SU-DHL-6 (cell line): Measurements from ENCODE around the gene RABGGTA.

ENCODE experiments used
- H2AFZ ChIP-seq: fragments of 200-600 bp; sonication (generic); 2 replicates; pipeline ENCODE4 v1.6.1; 2014; ENCODE audit warnings: low read depth, mild to moderate bottlenecking, moderate library complexity, mixed read lengths, antibody characterized with exemption, low read length; ENCODE audit not compliant: severe bottlenecking
- H3F3A ChIP-seq: fragments of 200-600 bp; shearing (Covaris generic); 2 replicates; pipeline ENCODE4 v1.6.0; 2016; ENCODE audit warnings: antibody characterized with exemption, mild to moderate bottlenecking; ENCODE audit not compliant: insufficient read depth
- H3K27ac ChIP-seq: fragments of 200-600 bp; sonication (generic); 2 replicates; pipeline ENCODE4 v1.5.1; 2016; ENCODE audit warnings: low read depth, mild to moderate bottlenecking, low read length, moderate library complexity, mixed read lengths
- H3K27me3 ChIP-seq: fragments of 200-600 bp; sonication (generic), shearing (Covaris generic); 2 replicates; pipeline ENCODE4 v1.6.0; 2014; ENCODE audit warnings: mild to moderate bottlenecking, low read length
- H3K36me3 ChIP-seq: fragments of 200-600 bp; sonication (generic); 2 replicates; pipeline ENCODE4 v1.6.1; 2014; ENCODE audit warnings: mild to moderate bottlenecking, low read length, mixed read lengths
- H3K4me2 ChIP-seq: fragments of 300-600, 200-600 bp; shearing (Covaris generic), sonication (generic); 2 replicates; pipeline ENCODE4 v1.6.0; 2014; ENCODE audit warnings: low read length, low read depth, mild to moderate bottlenecking; ENCODE audit not compliant: poor library complexity, severe bottlenecking
- H3K4me3 ChIP-seq: fragments of 200-600 bp; sonication (generic); 2 replicates; pipeline ENCODE4 v1.5.1; 2014; ENCODE audit warnings: antibody characterized with exemption, low read length, mild to moderate bottlenecking, mixed read lengths; ENCODE audit not compliant: insufficient read depth, poor library complexity, severe bottlenecking
- H3K79me2 ChIP-seq: fragments of 200-600 bp; sonication (generic); 2 replicates; pipeline ENCODE4 v1.6.1; 2014; ENCODE audit warnings: mild to moderate bottlenecking, low read length, moderate library complexity; ENCODE audit not compliant: insufficient read depth
- H3K9ac ChIP-seq: fragments of 200-600 bp; sonication (generic); 2 replicates; pipeline ENCODE4 v1.7.0; 2014; ENCODE audit warnings: mild to moderate bottlenecking, low read length
- H3K9me2 ChIP-seq: fragments of 200-600 bp; sonication (generic); replicated peaks from 2 replicates; pipeline ENCODE4 v1.6.1; 2014; ENCODE audit warnings: low read length; ENCODE audit not compliant: insufficient read depth
- H3K9me3 ChIP-seq: fragments of 200-600 bp; sonication (generic); 2 replicates; pipeline ENCODE4 v1.6.1; 2014; ENCODE audit warnings: low read length, mixed read lengths; ENCODE audit not compliant: insufficient read depth
- H4K20me1 ChIP-seq: fragments of 200-600 bp; sonication (generic); 2 replicates; pipeline ENCODE4 v1.6.1; 2014; ENCODE audit warnings: low read depth, mild to moderate bottlenecking, antibody characterized with exemption, low read length, moderate library complexity, mixed read lengths
- CTCF ChIP-seq: fragments of 200-600 bp; sonication (generic); IDR thresholded peaks from one replicate; pipeline ENCODE4 v1.5.1; 2017; ENCODE audit warnings: antibody characterized with exemption, mild to moderate bottlenecking, low read length, moderate library complexity; ENCODE audit not compliant: insufficient read depth, poor library complexity, severe bottlenecking
- EZH2phosphoT487 ChIP-seq: fragments of 200-600 bp; sonication (generic), shearing (Covaris generic); conservative IDR thresholded peaks from 2 replicates; pipeline ENCODE4 v1.6.1; 2018; ENCODE audit warnings: mild to moderate bottlenecking, antibody characterized with exemption, low read length, moderate library complexity, mixed read lengths

Gene RABGGTA

GRCh38 chr14:24232645-24233537, 38.5 kb downstream of the RABGGTA start, which contains the start of gene GMPR2:
GMPR2 (plus strand) TSS chr14:24232929; CDS start chr14:24233254, 325 bp downstream.
- Histone ChIP-seq H3K27ac (peak within 1 kb of the TSS; percentile 74), H3K9me3 (no peaks in the 10 kb centered on the region), H3K4me3 (peak within 1 kb of the TSS; percentile 99), H4K20me1 (no peaks in the 10 kb centered on the region), H3K27me3 (no peaks in the 10 kb centered on the region), H3K4me2 (peak within 1 kb of the TSS; percentile 85), H2AFZ (peak within 1 kb of the TSS; percentile 93), H3F3A (peaks cover 16% of the 10 kb centered on the region; the same call in 1 of the 2 replicates), H3K9ac (peak within 1 kb of the TSS; percentile 81), H3K79me2 (peaks cover 48% of the 10 kb centered on the region), H3K9me2 (no peaks in the 10 kb centered on the region), H3K36me3 (no peaks in the 10 kb centered on the region)
- TF ChIP-seq EZH2phosphoT487 (no peak), CTCF (no peak)

GRCh38 chr14:24232121-24232644, 39.2 kb downstream of the RABGGTA start, which contains the start of gene NEDD8:
NEDD8 (minus strand) TSS chr14:24232367; CDS start chr14:24232267, 100 bp downstream.
- no peaks in the 10 kb centered on the region for H3K9me3 ChIP-seq
- H3K36me3 ChIP-seq = peaks cover 3% of the 10 kb centered on the region; the same call in 1 of the 2 replicates
- H3K27me3 ChIP-seq = no peaks in the 10 kb centered on the region
- H3K4me2 ChIP-seq = peak within 1 kb of the TSS; percentile 85
- H3K27ac ChIP-seq = peak within 1 kb of the TSS; percentile 74
- H4K20me1 ChIP-seq = no peaks in the 10 kb centered on the region
- H3K4me3 ChIP-seq = peak within 1 kb of the TSS; percentile 99
- TF ChIP-seq CTCF (no peak), EZH2phosphoT487 (no peak)
- no peaks in the 10 kb centered on the region for H3K9me2 ChIP-seq
- H2AFZ ChIP-seq = peak within 1 kb of the TSS; percentile 93
- peaks cover 20% of the 10 kb centered on the region; the same call in 1 of the 2 replicates for H3F3A ChIP-seq
- peak within 1 kb of the TSS; percentile 81 for H3K9ac ChIP-seq
- peaks cover 54% of the 10 kb centered on the region for H3K79me2 ChIP-seq

- no peaks in the 10 kb centered on the region for H3K9me3 ChIP-seq
- H3K4me2 ChIP-seq = peak overlapping the region; percentile 85
- peak overlapping the region; percentile 99 for H3K4me3 ChIP-seq
- peak overlapping the region; percentile 74 for H3K27ac ChIP-seq
- peak overlapping the region; percentile 81 for H3K9ac ChIP-seq
- peaks cover 8% of the 10 kb centered on the region; the same call in 1 of the 2 replicates for H3K36me3 ChIP-seq
- peak overlapping the region; percentile 93 for H2AFZ ChIP-seq
- peaks cover 20% of the 10 kb centered on the region; the same call in 1 of the 2 replicates for H3F3A ChIP-seq
- H3K27me3 ChIP-seq = no peaks in the 10 kb centered on the region
- H4K20me1 ChIP-seq = no peaks in the 10 kb centered on the region
- H3K79me2 ChIP-seq = peaks cover 61% of the 10 kb centered on the region
- no peaks in the 10 kb centered on the region for H3K9me2 ChIP-seq
- TF ChIP-seq EZH2phosphoT487 = no peak
- TF ChIP-seq CTCF = no peak
These were observed 39.9 kb downstream of the RABGGTA start for GRCh38 chr14:24231263-24232120.
